Measurements from ENCODE around the gene ABR. TPM values are rescaled to one million over a fixed set of nuclear protein-coding genes. Genes with fewer than 3 reads are reported as not detected.

Gene ABR
- total RNA-seq, 1 experiment from 2014 or later, result 35.4 TPM

- peak overlapping the region; percentile 89 for H2AFZ ChIP-seq (ENCODE audit: low read length)
- TF ChIP-seq CTCF (conservative IDR thresholded peaks at IDR 0.05; ENCODE audit: low read depth, low read length) (peak; percentile 71), EZH2 (IDR thresholded peaks at IDR 0.05; ENCODE audit: low read length, unreplicated experiment) (no peak)
- peaks cover 31% of the 10 kb centered on the region for H3K79me2 ChIP-seq (ENCODE audit: low read length)
- ATAC-seq, result peak; percentile 57
- H3K27ac ChIP-seq (ENCODE audit: low read length), result no peak overlapping the region
- H3K9ac ChIP-seq (ENCODE audit: low read length), result no peak overlapping the region
- peak overlapping the region; percentile 79 for H3K4me2 ChIP-seq (ENCODE audit: low read length)
- DNase-seq, result peak; percentile 89
- intact Hi-C loops (cut with micrococcal nuclease), result loop anchor here (1.0 kb wide), 2 partner anchors 101 to 185 kb away; no protein-coding TSS in a partner anchor
- H3K27me3 ChIP-seq (ENCODE audit: low read length), result no peaks in the 10 kb centered on the region
- BruUV-seq (replicated peaks), result no TSS peak
- H3K4me3 ChIP-seq (ENCODE audit: low read length), result peak overlapping the region; percentile 69
- peaks cover 11% of the 10 kb centered on the region; the same call in 1 of the 2 replicates for H3K4me1 ChIP-seq (ENCODE audit: insufficient read depth, low read length)
- no peaks in the 10 kb centered on the region for H4K20me1 ChIP-seq (ENCODE audit: low read length)
- H3K9me2 ChIP-seq (replicated peaks; ENCODE audit: low read length), result no peaks in the 10 kb centered on the region
- POLR2A ChIA-PET (ENCODE audit: unreplicated experiment), result interaction anchor here (0.6 kb wide), 1 partner anchor 48 kb away, joined by 11 read pairs; no protein-coding TSS in a partner anchor
- CTCF ChIA-PET, result interaction anchor here (0.6 to 1.6 kb wide), 12 partner anchors 16 to 570 kb away, joined by 3 to 20 read pairs (median 4); partner anchors contain the start of gene TIMM22
- no peaks in the 10 kb centered on the region for H3K9me3 ChIP-seq (ENCODE audit: low read length)
- no peaks in the 10 kb centered on the region for H3F3A ChIP-seq (ENCODE audit: low read length, unreplicated experiment)
- no peaks in the 10 kb centered on the region for H3K36me3 ChIP-seq (ENCODE audit: low read depth, low read length)
These were observed 199.1 kb downstream of the ABR start for GRCh38 chr17:980406-981291.

- H3K27ac ChIP-seq (ENCODE audit: low read length), result peak within 1 kb of the TSS; percentile 22; the same call in 1 of the 2 replicates
- no peaks in the 10 kb centered on the region for H3K27me3 ChIP-seq (ENCODE audit: low read length)
- no TSS peak for BruUV-seq (replicated peaks)
- CTCF ChIA-PET, result interaction anchor here (0.6 to 1.6 kb wide), 9 partner anchors 17 to 570 kb away, joined by 3 to 13 read pairs (median 5); partner anchors contain the start of gene TIMM22
- TF ChIP-seq EZH2phosphoT487 (IDR thresholded peaks at IDR 0.05; ENCODE audit: borderline replicate concordance, low read length) (no peak), EZH2 (IDR thresholded peaks at IDR 0.05; ENCODE audit: low read length, unreplicated experiment) (no peak), CTCF (conservative IDR thresholded peaks at IDR 0.05; ENCODE audit: low read depth, low read length) (no peak)
- H3K79me2 ChIP-seq (ENCODE audit: low read length), result peaks cover 40% of the 10 kb centered on the region
- H3K9ac ChIP-seq (ENCODE audit: low read length), result peak within 1 kb of the TSS; percentile 73
- no peaks in the 10 kb centered on the region for H3K9me2 ChIP-seq (replicated peaks; ENCODE audit: low read length)
- POLR2A ChIA-PET (ENCODE audit: unreplicated experiment), result interaction anchor here (0.6 to 0.7 kb wide), 2 partner anchors 17 to 47 kb away, joined by 4 to 11 read pairs; no protein-coding TSS in a partner anchor
- H4K20me1 ChIP-seq (ENCODE audit: low read length), result no peaks in the 10 kb centered on the region
- H3F3A ChIP-seq (ENCODE audit: low read length, unreplicated experiment), result no peaks in the 10 kb centered on the region
- H3K9me3 ChIP-seq (ENCODE audit: low read length), result no peaks in the 10 kb centered on the region
- DNase-seq, result peak; percentile 51
- H3K4me2 ChIP-seq (ENCODE audit: low read length), result peak within 1 kb of the TSS; percentile 90
- H3K36me3 ChIP-seq (ENCODE audit: low read depth, low read length), result no peaks in the 10 kb centered on the region
- H2AFZ ChIP-seq (ENCODE audit: low read length), result peak within 1 kb of the TSS; percentile 75
- peaks cover 11% of the 10 kb centered on the region; the same call in 1 of the 2 replicates for H3K4me1 ChIP-seq (ENCODE audit: insufficient read depth, low read length)
- intact Hi-C loops (cut with micrococcal nuclease), result loop anchor here (10.0 kb wide), 1 partner anchor 55 kb away; no protein-coding TSS in a partner anchor
- peak within 1 kb of the TSS; percentile 79 for H3K4me3 ChIP-seq (ENCODE audit: low read length)
- ATAC-seq, result peak; percentile 78
These were observed 200.0 kb downstream of the ABR start, which contains the start of gene NXN for GRCh38 chr17:979539-980405. Gene NXN (minus strand): TSS chr17:979776.
